ENCODE measurements around the gene ZNF444.

Gene ZNF444

DNA sequence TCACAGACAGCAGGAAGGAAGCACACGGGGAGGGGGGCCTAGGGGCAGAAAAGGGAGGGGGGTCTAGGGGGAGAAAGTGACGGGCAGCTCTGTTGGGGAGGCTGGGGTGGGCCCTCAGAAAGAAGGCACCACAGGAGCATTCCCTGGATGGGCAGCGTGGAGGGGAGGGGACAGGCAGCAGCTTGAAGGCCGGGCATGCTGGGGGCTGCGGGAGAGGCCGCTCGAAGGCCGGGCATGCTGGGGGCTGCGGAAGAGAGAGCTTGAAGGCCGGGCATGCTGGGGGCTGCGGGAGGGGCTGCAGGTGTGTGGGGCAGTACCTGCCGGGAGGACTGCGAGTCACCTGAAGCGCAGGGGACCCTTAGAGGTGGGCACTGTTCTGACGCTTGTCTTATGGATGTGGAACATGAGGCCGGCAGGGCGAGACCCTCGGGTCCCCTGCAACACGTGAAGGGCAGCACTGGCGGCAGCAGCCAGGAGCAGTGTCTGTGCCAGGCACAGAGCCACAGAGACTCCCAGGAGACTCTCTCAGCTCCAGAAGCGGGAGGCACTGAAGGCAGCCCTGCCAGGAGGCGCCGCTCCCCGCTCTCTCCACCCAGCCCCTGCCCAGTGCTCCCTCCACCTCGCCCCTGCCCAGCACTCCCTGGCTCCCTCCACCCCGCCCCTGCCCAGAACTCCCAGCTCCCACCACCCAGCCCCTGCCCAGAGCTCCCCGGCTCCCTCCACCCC, 33.3 kb upstream of the ZNF444 start:
- no peak for DNase-seq

DNA sequence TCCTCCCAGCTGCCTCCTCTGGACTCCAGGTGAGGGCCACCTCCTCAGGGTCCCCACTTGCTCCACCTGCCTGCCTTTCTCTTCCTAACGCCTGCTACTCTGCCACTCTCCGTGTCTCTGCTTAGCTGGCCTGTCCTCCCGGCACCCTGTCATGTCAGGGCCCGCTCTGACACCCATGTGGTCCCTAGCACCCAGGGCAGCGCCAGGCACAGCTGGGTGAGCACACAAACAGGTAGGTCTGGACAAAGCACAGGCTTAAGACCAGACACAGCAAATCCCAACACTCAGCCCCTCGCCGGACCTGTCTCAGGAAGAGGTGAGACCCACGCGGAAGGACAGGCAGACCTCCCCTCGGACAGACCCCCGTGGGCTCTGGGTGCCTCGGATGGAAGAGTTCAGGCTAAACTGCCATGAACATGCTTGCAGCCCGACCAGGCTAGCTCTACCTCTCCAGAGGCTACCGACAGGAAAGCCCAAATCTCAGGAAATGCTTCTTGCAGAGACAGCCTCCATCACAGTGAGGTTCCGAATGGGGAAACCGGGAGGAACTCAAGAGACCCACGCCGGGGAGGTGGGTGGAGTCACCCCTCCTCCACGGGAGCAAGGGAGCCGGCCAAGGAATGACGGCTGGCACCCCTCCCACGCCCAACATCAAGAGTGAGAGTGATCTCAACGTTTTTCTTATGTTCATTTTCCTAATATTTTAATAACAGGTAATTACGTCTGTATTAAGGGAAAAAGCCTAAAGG, 32.5 kb upstream of the ZNF444 start:
- no peak for DNase-seq

DNA sequence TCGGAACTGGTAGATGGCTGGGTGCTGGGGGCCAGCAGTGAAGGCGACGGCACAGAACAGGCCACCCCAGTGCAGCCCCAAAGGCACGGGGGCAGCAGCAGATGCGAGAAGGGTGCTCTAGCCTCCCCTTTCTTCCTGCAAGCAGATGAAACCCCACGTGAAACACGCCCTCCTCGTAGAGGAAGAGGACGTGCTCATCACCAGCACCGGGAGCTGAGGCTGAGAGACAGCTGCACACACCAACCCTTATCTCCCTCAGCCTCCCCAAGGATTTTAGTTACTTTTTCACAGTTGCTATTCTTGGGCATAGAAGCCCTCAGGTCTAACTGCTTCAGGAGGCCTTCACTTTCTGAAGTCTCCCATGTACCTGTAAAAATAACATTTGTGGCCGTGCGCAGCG, 31.9 kb upstream of the ZNF444 start:
- DNase-seq, result no peak

DNA sequence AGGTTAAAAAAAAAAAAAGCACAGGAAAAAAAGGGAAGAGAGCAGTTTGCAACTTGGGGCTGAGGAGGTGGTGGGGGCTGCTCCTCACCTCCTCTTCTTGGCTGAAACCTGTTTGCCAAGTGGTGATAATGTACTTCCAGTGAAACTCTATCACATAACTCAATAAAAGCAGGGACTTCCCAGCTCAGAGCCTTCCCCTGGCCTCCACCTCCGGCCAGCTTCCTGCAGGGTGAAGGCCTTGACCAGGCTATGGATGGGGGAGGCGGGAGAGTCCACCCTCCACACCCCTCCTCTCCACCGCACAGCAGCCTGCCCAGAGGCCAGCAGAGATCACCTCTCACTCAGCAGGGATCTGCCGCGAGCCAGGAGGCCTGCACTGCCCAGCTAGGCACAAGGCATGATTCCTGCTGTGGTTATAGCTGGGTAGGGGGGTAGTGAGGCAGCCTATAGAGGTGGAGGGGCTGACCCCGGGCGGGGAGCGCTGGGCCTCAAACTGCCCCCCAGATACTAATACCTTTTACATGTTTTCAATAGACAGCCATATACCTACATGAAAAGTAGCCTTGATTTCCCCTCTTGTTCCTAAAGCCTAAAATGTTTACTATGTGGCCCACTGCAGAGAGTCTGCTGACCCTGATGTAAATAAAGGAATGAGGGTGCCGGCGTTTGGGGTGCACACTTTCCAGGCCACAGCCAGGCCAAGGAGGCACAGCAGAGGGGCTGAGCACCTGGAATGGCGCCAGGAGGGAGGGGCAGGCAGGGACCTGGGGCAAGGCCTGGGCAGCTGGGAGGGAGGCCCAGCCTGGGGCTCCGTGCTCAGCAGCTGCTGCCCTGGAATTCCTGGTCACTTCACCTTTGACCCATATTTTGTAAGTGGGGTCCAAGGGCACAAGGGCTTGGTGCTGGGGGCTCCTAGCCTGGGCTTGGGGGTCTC, 30.3 kb upstream of the ZNF444 start:
- no peak for DNase-seq

DNA sequence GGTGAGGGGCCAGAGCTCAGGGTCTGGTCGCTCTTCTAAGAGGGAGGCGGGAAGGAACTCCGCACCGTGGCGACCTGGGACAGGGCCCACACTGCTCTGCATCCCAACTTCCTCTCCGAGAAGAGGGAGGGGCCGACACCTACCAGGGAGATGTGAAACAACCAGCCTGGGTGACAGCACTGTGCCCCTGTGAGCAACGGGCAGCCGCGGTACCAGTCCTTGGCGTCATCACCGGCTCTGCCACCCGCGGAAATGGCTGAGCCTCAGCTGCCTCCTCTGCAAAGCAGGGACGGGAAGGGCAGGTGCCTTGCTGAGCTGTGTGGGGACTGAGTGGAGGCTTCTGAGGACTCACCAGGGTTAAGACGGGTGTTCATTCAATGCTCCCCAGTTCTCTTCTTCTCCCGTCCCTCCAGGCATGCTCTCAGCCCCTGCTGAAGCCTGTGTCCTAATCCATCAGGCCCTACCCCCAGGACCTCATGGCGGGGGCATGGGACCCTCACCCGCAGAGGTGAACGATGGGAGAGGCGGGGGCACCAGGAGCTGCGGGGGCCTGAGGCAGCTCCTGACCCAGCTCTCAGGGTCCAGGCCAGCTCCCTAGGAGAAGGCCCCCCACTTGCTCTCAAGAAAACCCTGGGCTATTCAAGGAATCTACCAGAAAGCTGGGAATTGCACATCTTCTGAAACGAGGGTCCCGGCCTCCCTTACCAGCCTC, 29.3 kb upstream of the ZNF444 start:
- no peak for DNase-seq

DNA sequence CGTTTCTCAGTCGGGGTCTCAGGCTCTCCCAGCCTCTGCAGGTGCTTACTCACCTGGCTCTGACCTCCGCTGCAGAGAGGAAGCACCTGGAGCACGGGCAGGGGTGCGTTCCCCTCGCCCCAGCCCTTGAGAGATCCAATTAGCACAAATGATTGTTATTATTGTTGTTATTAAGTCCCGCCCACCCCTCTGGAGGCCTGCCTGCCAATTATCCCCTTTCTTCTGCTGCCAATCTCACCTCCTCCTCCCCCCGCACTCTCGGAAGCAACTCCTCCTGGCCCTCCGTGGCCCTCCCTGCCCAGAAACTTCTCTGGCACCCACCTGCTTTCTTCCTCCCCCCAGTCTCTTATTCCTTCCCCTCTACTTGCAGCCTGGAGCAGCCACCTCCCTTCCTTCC, 28.8 kb upstream of the ZNF444 start:
- no peak for DNase-seq

DNA sequence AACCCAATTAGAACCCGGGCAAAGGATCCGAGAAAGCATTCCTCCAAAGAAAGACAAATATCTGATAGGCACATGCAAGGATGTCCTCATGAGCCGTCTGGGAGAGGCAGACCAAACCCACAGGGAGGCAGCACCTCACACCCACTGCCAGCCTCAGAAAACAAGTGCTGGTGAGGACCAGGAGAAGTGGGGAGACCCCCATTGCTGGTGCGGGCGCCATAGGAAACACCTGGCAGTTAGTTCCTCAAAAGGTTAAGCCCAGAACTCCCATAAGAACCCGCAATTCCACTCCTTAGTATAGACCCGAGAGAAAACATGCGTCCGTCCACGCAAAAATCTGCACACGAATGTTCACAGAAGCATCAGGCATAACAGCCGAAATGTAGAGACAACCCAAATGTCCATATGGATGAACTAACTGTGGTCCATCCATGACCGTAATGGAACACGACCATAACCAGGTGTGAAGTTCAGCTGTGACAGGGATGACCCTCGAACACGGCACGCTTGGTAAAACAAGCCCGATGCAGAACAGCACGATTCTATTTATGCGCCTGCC, 27.9 kb upstream of the ZNF444 start:
- no peak for DNase-seq

DNA sequence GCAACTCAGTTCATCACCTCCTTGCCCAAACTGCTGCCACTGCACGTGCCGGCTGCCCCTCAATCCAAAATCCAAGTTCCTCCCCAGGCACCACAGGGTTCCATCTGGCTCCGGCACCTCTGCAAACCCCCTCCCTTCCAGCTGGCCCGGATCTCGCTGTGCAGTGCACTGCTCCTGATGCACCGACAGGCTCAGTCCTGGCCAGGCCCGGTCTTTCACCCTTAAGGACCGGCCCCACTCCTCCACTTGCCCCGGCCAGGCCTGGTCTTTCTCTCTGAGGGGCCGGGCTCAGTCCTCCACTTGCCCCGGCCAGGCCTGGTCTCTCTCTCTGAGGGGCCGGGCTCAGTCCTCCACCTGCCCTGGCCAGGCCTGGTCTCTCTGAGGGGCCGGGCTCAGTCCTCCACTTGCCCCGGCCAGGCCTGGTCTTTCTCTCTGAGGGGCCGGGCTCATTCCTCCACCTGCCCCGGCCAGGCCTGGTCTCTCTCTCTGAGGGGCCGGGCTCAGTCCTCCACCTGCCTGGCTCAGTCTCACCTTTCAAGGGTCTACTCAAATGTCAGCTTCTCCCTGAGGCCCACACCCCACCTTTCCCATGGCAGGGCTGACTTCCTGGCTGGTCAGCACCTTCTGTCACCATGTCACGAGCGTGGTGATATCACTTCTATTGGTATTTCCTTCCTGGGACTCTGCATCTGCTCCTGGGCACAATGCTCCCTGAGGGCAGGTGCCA, 26.9 kb upstream of the ZNF444 start:
- no peak for DNase-seq

DNA sequence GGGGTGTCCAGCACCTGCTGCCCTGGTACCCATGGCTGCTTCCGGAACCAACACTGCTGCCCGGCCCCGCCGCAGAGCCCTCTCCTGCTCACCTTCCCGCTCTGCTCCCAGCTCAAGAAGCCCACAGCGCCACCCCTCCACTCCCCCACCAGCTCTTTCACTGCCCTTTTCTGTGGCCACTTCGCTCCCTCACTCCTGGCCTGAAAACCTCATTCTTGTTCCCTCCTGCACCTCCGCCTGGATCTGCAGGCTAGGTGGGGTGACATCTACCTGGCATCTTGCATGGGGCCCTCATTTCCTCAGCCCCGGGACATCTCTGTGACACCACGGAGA, 26.3 kb upstream of the ZNF444 start:
- DNase-seq, result no peak

DNA sequence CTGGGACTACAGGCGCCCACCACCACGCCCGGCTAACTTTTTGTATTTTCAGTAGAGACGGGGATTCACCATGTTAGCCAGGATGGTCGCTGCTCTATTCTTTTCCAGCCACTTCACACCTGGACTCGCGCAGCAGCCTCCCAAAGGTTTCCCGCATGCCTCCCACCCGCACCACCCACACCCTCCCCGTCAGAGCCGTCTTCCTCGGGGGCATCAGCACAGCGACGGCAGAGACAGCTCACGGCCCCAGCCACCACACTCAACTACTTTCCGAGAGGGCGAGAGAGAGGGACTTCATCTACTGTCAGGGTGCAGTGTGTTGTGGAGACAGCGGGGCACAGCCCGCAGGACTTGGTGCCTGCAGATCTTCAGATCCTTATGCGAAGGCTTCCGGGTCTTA, 25.6 kb upstream of the ZNF444 start:
- no peak for DNase-seq

DNA sequence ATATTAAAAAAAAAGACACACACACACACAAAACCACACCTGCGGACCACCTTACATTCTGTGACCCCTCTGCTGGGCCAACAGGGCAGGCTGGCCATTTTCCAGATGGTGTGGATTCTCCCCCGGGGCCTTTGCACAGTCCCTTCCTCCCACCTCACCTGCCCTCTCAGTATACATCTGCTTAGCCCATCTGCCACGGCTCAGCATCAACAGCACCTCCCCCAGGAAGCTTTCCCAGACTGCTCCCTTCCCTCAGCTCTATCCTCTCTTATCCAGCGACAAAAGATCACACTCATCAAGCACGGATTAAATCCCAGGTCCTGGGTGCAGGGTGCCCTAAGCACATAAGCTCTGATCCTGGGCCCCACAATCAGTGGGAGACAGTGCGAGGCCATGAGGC, 24.5 kb upstream of the ZNF444 start:
- DNase-seq, result no peak

DNA sequence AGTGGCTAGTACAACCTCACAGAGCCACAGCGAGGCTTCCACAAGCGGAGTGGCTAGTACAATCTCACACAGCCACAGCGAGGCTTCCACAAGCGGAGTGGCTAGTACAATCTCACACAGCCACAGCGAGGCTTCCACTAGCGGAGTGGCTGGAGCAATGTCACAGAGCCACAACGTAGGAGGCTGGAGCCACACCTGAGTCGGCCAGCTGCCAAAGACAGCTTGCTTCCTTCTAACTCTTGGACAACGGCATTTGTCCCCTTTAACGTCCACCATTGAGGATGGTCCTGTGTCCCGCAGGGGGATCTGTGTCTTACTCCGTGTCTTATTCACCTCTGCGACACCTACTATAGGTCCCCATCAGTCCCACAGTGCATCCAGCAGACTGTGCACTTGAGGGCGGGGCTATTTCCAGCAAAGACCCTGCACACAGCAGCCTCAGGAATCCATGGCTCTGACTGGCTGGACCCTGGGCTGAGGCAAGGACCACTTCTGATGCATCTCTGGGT, 23.7 kb upstream of the ZNF444 start:
- DNase-seq, result no peak

DNA sequence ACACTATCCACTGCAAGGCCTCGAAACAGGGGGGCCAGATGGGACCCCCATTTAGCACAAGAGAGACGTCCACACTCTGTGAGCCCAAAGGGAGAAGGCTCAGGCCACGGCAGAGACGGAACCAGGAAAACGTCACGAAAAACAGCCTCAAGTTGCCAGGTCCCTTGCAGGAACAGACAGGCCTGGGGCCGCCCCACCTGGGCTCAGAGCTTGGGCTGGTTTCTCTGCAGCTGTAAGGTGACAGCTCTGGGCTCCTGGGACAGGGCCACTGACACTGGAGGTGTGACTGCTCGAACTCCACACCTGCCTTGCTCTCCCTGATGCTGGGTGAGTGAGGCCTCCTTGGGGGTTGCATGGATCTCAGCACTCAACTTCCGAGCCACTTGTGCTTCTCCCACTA, 23.2 kb upstream of the ZNF444 start:
- DNase-seq, result no peak

DNA sequence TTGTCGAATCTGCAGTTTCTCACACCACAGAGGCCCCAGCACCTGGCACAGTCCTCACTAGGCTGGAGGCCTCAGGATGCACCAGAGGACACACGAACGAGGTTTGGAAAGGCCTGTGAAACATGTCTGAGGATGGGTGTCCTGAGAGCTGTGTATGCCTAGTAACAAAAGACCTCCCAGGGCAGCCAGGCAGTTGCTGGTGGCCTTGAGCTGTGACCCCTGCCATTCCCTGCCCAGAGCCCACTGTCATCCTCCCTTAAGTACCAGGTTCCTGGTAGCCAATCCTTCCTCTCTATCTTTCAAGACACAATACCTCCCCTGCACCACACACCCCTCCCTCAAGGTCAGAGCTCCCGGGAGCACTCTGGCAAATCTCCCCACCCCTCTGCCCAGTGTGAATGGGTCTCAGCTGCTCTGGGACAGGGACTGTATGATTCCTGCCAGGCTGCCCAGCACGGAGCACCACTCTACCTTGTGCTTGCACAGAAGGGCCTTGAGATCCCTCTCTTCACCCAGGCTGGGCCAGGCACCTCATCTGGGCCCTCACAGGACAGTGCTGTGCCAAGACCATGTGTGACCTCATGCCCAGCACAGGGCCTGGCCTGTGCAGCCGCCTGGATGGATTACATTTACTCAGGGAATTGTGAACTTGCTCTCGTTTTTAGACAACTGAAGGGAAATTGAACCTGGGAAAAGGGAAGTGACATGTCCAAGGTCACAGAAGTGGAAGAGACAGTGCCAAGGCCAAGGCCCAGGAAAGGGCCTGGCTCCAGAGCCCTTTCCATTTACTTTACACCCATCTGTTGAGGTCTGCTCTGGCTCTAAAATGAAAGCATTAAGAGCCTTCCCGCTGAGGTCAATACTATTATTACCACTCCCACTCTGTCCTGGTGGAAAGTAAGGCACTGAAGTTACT, 22.2 kb upstream of the ZNF444 start:
- no peak for DNase-seq

DNA sequence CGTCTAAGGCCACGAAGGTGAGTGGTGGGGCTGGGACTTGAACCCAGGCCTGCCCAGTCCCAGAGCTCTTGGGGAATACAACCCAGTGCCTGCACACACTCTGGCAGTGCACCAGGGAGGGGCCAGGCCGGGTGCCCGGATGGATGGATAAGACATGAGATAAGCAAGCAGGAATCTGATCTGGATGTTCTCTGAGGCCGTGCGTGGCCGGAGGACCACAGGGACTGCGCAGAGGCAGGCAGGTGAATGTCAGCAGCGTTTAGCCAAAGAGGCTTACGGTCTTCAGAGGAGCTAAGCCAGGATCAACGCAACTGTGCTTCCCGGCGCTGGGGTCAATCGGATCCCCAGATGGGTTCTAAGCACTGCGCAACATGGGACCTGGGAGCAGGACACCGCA, 21.5 kb upstream of the ZNF444 start:
- no peak for DNase-seq

DNA sequence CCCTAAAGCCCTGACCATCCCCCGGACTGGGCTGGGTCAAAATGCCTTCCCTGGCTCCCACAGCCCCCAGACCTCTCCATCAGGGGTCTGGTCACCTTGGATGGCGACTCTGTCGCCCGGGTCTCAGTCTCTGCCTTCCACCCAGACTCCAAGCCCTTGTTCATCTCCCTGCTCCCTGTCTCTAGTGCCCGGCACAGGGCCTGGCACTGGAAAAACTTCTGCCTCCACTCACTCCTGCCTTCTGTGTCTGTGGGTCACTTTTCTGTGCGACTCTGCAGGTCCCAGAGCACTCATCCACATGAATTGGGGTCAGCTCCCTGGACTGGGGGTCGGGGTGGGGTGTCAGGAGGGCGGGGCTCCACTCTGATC, 21.1 kb upstream of the ZNF444 start:
- no peak for DNase-seq

DNA sequence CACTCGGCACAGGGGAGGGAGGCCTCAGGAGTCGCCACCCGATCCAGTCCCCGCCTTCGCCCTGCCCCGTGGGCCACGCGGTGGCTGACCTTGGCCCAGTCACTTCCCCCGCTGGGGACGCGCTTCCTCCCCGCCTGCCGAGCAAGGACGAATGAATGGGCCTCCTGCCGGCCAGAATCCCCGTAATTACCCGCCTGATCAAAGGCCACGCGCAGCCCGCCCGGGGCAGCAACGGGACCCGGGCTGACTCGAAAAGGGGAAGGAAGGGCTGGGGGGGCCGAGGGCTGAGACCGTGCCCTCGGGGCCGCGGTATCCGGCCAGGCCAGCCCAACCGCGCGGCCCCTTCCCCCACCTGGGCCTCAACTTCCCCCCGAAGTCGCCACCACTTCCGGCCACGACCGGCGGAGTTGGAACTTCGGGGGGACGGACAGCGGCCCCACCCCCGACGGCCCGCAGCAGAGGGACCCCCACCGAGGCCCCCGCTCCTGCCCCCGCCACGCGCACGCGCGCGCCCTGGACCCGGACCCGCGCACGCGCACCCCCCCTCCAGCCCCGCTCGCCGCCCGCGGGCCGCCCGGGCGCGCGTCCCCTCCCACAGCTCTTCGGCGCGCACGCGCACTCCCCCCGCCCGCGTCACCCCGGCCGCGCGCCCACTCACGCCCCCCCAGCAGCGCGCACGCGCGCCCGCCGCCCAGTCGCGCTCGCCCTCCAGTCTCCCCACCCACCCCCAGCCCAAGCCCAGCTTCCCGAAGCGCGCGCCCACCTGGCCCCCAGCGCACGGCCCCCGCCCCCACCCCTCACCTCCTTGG, 20.5 kb upstream of the ZNF444 start:
- DNase-seq, result peak; percentile 72 to 89

DNA sequence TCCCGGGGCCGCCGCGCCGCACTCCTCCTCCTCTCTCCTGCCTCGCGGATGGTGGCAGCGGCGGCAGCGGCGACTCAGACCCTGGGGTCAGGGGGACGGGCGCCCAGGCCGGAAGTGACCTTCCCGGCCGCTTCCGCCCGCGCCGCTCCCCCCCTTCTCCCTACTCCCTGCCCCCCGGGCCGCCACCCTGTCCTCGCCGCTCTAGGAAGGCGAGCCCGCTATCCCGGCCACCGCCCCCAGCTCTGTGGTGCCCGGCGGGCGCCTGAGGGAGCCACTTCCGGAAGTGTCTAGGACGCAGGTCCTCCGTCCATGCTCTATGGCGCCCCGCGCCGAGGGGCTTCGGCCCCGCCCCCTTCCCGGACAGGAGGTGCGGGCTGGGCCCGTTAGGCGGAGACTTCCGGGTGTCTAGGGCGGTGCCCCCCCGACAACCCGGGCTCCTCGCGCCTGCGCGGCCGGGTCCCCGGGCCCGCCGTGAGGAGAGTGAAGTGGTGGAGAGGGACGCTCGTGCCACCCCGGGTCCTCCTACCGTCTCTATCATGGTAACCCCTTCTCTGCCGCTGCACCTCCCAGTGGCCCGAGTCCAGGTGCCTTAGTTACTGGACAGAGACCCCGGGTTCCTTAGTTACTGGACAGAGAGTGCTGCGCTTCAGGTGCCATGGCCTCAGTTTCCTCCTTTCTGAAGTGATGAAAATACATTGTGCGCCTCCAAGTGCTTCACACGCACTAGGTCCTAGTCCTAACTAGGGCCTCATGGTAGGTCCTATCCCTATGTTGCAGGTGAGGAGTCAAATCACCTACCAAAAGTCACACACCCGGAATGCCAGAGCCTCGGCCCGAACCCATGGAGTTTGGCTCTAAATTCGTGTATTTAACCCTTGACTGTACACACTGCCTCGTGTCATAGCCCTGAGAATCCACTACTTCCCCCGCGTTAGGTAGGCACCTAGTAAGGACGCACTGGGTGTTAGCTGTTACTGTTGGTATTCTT, 19.6 kb upstream of the ZNF444 start, which contains the start of gene ZNF787:
ZNF787 (minus strand) TSS at position 116 of the 988 bp plus-strand sequence. CDS start 18,078 bp downstream, outside the sequence.
- peak; percentile 99 for DNase-seq

All from NCI-H1930 (cell line).